DLD1 (cell line): ENCODE data around the gene ZNF787.
"Not testable (repeated sequence)": the region's sequence is repeated elsewhere in the genome, so short reads cannot be mapped to it uniquely, and the experiment has no call there.

ENCODE experiments used
- in situ Hi-C: cut with HindIII; loops from 2 replicates; pipeline ENCODE4 v1.10.0; 2017; ENCODE audit warnings: low sequenced_read_pairs

Gene ZNF787

DNA sequence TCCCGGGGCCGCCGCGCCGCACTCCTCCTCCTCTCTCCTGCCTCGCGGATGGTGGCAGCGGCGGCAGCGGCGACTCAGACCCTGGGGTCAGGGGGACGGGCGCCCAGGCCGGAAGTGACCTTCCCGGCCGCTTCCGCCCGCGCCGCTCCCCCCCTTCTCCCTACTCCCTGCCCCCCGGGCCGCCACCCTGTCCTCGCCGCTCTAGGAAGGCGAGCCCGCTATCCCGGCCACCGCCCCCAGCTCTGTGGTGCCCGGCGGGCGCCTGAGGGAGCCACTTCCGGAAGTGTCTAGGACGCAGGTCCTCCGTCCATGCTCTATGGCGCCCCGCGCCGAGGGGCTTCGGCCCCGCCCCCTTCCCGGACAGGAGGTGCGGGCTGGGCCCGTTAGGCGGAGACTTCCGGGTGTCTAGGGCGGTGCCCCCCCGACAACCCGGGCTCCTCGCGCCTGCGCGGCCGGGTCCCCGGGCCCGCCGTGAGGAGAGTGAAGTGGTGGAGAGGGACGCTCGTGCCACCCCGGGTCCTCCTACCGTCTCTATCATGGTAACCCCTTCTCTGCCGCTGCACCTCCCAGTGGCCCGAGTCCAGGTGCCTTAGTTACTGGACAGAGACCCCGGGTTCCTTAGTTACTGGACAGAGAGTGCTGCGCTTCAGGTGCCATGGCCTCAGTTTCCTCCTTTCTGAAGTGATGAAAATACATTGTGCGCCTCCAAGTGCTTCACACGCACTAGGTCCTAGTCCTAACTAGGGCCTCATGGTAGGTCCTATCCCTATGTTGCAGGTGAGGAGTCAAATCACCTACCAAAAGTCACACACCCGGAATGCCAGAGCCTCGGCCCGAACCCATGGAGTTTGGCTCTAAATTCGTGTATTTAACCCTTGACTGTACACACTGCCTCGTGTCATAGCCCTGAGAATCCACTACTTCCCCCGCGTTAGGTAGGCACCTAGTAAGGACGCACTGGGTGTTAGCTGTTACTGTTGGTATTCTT, at the start of gene ZNF787:
TSS of gene ZNF787 (minus strand) at position 116 of the 988 bp plus-strand sequence. CDS start 18,078 bp downstream, outside the sequence.
- in situ Hi-C loops, result no loop called here

DNA sequence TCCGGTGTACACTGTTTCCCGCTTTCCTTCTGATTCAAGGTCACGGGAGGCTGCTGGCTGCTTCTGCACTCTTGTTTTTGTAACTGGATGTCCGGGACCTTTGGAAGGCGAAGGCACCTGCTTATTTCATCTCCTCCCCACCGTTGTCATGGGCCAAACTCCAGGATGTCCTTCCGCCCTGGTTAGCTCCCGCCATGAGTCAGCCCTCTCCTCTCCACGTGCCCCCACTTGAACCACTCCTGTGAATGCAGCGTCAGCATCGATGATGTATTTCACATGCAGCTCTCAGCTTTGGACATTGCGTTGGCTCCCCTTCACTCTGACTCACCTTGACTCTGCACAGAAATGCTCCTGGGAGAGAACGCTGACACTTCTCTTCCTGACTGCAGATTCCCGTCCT, 49.2 kb upstream of the ZNF787 start:
- in situ Hi-C loops, result no loop called here

DNA sequence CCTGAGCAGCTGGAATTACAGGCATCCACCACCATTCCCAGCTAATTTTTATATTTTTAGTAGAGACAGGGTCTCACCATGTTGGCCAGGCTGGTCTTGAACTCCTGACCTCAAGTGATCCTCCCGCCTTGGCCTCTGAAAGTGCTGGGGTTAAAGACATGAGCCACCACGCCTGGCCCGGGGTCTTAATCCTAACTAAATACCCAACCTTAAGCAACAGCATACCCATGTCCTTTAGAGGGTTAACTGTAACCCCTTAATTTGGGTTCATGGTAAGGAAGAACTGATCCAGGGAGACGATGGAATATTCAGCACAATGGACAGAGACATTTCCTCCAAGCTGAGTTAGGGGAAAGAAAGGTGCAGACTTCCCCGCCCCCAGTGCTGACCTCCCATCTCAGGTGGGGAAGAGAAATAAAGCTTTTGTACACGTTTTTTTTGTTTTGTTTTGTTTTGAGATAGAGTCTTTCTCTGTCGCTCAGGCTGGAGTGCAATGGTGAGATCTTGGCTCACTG, 46.0 kb upstream of the ZNF787 start:
- in situ Hi-C loops, result no loop called here

DNA sequence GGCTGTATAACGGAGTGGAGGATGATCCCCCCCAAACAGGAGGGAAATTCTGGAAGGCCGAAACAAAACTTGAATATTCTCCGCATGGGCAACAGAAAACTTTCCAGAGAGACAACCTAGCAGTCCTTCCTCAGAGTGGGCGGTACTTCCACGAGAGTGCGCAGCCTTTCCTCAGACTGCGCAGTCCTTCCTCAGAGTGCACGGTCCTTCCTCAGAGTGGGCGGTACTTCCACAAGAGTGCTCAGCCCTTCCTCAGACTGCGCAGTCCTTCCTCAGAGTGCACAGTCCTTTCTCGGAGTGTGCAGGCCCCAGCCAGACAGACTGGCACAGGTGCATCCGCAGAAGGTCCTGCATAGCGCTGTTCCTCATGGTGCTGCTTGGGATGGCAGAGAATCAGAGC, 42.0 kb upstream of the ZNF787 start:
- in situ Hi-C loops, result no loop called here

DNA sequence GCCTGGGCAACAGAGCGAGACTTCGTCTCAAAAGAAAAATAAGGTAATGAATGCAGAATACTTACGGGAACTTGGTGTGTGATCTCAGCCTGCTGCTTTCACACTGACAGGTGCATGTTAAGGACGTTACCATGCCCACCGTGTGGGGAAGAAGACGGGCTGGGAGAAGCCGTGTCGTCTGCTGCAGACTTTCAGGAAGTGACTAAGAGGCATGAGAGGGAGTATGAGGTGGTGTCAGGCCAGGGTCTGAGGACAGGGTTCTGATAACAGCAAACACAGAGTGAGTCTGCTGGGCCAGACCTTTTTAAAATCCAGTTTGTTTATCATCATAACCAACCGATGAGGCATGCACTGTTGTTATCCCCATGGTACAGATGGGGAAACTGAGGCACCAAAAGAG, 41.2 kb upstream of the ZNF787 start:
- in situ Hi-C loops, result no loop called here

DNA sequence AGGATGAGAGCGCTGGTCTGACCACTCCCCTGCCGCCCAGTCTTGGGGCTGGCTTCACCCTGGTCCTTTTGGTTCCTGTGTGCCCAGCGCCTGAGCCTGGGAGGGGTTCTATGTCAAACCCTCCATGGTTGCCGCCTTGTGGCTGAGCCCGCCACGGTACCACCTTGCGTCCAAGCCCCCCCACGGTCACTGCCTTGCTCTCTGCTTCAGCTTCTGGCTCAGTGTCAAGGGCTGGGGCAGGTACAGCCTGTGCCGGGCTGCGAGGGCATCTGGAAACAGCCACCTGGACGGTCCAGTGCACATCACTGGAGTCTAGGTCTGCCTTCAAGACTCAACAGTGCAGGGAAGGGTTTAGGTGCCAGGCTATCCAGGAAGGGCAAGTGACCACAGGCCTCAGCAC, 40.4 kb upstream of the ZNF787 start:
- in situ Hi-C loops, result no loop called here

DNA sequence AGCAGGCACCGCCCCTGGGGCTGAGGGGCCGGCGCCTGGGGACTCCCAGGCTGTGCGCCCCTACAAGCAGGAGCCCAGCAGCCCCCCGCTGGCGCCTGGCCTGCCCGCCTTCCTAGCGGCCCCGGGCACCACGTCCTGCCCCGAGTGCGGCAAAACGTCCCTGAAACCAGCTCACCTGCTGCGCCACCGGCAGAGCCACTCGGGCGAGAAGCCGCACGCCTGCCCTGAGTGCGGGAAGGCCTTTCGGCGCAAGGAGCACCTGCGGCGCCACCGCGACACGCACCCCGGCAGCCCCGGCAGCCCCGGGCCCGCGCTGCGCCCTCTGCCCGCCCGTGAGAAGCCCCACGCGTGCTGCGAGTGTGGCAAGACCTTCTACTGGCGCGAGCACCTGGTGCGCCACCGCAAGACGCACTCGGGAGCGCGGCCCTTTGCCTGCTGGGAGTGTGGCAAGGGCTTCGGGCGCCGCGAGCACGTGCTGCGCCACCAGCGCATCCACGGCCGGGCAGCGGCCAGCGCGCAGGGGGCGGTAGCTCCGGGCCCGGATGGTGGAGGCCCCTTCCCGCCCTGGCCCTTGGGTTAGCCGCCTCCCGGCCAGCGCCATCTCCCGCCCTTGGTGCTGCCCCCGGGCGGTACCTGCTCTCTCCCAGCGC, 38.7 kb upstream of the ZNF787 start:
- in situ Hi-C loops, result no loop called here

DNA sequence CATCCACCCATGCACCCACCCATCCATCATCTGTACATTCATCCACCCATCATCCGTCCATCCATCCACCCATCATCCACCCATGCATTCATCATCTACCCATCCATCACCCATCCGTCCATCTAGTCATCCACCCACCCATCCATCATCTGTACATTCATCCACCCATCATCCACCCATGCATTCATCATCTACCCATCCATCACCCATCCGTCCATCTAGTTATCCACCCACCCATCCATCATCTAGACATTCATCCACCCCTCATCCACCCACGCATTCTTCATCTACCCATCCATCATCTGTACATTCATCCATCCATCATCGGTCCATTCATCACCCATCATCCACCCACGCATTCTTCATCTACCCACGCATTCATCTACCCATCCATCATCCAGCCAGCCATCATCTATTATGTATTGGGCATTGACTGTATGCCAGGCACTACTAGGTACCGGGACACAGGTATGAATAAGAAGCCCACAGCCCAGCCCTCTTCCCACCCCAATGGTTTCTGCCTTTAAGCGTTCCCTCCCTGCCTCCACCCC, 38.0 kb upstream of the ZNF787 start:
- in situ Hi-C loops, result no loop called here

DNA sequence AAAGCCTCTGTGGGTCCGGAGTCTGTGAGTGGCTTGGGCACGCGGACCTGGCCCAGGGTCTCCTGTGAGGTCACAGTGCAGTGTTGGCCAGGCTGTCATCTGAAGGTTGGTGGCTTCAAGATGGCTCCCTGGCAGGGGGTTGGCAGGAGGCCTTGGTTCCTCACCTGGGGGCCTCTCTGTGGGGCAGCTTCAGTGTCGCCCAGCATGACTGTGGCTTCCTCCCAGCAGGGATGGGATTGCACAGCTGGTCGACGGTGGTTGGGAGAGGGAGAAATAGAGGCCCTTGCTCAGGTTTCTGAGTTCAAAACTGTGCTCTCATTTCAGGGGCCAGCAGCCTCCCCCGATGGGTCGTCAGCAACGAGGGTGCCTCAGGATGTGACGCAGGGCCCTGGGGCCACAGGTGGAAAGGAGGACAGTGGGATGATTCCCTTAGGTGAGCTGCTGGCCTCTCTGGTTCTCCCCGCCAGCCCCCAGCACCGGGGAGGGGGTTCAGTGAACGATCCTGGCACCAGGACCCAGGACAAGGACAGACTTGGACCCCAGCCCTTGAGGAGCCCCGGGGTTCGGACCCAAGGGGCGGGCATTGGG, 37.2 kb upstream of the ZNF787 start:
- in situ Hi-C loops, result no loop called here

DNA sequence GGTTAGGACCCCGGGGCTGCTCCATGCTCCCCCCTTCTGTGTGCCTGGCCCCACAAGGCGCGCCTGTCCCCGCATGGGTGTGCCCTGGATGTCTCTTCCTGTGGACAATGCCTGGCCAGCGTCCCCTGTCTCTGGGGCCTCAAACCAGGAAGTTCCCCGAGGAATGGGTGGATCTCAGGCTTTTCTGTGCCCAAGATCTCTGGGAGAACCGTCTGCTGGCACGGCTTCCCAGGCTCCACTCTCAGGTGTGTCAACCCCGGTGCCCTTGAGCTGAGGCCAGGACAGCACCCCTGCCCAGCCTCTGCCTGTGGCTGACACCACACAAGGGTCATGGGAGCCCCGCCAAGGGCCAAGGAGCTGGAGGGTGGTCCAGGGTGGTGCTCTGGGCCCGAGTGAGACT, 35.7 kb upstream of the ZNF787 start:
- in situ Hi-C loops, result no loop called here

DNA sequence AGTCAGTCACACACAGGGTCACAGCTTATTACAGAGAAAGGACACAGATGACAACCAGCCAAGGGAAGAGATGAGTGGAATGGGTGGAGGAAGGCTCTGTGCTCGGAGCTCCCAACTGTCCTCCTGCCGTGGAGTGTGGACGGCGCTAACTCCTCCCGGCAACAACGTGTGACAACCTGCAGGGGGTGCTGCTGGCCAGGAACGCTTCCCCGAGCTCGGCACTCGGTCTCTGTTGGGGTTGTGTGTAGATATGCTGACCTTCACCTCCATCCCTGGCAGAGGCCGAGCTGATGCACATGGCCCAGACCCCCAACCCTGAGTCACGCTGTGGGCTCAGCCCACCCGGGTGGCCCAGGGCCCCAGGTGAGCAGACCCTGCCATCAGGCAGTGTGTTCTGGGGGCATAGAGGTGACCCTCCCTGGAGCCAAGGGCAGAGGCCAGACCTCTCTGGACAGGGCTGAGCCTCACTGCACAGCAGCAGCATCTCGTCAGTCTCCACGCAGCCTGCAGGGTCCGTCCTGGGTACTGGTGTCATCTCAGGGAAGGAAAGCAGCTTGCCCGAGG, 34.1 kb upstream of the ZNF787 start:
- in situ Hi-C loops, result no loop called here

DNA sequence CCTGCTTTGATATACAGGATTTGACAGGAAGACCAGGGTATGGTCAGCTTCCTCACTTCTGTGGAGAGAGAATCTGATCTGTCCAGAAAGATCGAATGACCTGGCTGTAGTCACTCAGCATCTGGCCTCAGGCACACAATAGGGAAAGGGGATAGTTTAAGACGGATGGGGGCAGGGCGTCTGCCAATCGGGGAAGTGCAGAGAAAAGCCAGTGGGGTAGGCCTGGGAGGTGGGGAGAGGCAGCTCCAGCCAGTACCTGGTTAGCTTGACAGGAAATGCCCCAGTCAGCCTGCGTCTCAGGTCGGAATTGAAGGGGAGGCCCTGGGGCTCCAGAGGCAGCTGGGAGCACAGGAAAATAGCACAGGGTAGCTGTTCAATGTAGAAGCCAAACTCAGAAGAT, 32.4 kb upstream of the ZNF787 start:
- in situ Hi-C loops, result no loop called here

DNA sequence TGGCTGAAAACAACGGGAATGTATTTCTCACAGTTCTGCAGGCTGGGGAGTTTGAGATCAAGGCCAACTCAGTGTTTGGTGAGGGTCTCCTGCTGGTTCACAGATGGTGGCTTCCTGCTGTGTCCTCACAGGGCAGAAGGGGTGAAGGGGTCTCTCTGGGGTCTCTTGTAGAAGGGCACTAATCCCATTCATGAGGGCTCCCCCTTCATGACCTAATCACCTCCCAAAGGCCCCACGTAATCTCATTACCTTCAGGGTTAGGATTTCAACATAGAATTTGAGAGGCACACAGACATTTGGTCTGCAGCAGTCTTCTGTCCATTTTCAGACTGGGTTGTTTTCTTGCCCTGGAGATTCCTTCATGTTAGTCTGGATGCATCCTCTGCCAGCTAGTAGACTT, 31.5 kb upstream of the ZNF787 start:
- in situ Hi-C loops, result no loop called here

DNA sequence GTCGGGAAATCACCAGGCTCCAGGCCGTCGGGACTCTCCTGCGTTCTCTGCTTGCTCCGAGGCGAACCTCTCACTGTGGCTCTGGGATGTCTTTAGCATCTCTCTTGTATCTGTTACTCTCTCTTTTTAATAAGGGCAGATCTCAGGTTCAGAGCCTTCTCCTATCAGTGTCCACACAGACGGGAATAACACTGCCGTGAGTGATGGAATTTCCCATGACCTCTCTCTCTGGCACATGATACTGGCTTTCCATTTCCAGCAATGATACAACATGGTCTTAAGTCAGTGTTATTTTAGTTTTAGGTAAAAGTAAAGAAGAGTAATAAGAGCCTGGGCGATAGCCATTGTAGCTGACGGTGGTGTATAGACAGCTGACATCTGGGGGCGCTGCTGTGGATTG, 29.3 kb upstream of the ZNF787 start:
- in situ Hi-C loops, result no loop called here

DNA sequence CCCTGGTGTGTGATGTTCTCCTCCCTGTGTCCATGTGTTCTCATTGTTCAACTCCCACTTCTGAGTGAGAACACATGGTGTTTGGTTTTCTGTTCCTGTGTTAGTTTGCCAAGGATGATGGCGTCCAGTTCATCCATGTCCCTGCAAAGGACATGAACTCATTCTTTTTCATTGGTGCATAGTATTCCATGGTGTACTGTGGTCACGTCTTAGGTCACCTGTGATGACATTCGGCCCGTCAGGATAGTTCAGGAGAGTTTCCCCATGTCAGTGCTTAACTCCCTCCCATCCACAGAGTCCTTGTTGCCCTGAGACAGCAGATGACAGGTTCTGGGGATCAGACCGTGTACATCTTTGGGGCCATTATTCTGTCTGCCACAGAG, 28.6 kb upstream of the ZNF787 start:
- in situ Hi-C loops, result no loop called here

DNA sequence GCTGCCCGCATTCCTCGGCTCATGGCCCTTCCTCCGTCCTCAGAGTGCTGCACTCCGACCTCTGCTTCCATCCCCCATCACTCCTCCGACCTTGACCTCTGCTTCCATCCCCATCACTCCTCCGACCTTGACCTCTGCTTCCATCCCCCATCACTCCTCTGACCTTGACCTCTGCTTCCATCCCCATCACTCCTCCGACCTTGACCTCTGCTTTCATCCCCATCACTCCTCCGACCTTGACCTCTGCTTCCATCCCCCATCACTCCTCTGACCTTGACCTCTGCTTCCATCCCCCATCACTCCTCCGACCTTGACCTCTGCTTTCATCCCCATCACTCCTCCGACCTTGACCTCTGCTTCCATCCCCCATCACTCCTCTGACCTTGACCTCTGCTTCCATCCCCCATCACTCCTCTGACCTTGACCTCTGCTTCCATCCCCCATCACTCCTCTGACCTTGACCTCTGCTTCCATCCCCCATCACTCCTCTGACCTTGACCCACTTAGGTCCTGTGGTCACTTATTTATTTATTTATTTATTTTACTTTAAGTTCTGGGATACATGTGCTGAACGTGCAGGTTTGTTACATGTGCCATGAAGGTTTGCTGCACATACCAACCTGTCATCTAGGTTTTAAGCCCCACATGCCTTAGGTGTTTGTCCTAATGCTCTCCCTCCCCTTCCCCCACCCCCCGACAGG, 28.0 kb upstream of the ZNF787 start:
- in situ Hi-C loops, result not testable (repeated sequence)

DNA sequence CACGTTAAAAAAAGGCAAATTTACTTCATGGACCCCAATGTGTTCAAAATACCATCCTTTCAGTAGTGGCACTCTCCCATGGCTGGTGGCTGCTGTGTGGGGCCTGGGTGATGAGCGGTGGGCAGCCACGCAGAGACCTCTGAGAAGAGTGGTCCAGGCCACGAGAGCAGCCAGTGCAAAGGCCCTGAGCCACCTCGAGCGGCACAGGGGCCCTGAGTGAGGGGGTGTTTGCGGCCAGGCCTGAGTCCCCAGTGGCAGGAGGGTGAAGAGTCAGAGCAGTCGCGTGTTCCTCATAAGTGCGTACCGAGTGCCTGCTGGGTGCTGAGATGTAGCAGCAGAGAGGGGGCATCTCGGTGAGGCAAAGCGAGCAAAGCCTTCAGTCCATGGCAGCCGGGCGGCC, 27.0 kb upstream of the ZNF787 start:
- in situ Hi-C loops, result no loop called here

DNA sequence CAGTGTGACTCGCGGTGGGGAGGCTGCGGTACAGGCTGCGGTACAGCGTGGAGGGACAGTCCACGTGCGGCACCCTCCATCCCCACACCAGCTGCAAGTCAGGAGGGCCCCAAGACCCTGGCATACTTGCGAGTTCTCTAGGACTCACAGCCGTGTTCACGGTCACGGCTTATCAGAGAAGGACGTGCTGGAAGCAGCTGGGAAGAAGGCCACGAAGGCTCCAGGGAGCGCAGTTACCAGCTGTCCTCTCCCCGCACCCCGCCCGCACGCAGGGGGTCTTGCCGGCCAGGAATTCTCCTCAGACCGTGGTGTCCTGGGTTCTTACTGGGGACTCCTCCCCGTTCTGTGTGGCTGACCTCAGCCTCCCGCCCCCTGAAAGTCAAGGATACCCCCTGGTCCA, 26.2 kb upstream of the ZNF787 start:
- in situ Hi-C loops, result no loop called here

DNA sequence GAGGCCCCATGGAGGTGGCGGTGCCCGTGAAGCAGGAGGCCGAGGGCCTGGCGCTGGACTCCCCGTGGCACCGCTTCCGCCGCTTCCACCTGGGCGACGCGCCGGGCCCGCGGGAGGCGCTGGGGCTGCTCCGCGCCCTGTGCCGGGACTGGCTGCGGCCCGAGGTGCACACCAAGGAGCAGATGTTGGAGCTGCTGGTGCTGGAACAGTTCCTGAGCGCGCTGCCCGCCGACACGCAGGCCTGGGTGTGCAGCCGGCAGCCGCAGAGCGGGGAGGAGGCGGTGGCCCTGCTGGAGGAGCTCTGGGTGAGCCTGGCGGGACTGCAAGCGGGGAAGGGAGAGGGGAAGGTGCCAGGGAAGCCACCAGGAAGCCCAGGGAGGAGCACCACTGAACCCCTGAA, 25.8 kb upstream of the ZNF787 start:
- in situ Hi-C loops, result no loop called here

DNA sequence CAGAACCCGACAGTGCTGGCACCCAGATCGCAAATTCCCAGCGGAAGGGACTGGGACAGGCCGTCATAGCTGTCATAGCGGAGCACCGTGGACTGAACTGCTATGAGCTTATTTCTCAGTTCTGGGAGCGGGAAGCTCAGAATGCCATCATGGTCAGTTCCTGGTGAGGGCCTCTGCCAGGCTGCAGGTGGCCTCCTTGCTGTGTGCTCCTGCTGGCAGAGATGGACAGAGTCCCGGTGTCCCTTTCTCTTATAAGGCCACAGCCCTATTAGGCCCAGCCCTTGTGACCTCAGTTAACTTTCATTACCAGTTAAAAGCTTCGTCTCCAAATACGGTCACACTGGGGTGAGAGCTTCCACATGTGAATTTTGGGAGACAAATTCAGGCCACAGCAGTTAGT, 24.6 kb upstream of the ZNF787 start:
- in situ Hi-C loops, result no loop called here
